Fibroblast of skin of left quadriceps (primary cell): Measurements from ENCODE around the gene CDH5.

ENCODE experiments used
- DNase-seq, 2 experiments: peaks; one replicate each; pipeline ENCODE4 v3.0.0-alpha.2; 2013; ENCODE audit warnings: low read depth in 2 of 2

The CDH5 gene

DNA sequence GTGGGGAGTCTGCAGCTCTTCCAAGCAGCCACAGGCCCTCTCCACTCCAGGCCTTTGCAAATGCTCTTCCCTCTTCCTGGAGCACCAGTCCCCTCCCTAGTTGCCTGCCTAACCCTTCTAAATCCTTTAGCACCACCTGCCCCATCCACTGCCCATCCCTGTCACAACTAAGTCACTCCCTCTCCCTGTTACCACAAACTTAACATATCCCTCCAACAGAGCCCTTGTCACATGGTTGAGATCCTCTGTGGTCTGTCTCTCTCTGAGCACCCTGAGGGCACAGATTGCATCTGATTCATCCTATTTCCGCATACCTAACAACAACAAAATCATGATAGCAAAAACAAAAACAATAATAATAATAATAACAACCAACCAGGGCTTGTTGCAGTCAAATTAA, 49.6 kb downstream of the CDH5 start:
- DNase-seq: no peak

DNA sequence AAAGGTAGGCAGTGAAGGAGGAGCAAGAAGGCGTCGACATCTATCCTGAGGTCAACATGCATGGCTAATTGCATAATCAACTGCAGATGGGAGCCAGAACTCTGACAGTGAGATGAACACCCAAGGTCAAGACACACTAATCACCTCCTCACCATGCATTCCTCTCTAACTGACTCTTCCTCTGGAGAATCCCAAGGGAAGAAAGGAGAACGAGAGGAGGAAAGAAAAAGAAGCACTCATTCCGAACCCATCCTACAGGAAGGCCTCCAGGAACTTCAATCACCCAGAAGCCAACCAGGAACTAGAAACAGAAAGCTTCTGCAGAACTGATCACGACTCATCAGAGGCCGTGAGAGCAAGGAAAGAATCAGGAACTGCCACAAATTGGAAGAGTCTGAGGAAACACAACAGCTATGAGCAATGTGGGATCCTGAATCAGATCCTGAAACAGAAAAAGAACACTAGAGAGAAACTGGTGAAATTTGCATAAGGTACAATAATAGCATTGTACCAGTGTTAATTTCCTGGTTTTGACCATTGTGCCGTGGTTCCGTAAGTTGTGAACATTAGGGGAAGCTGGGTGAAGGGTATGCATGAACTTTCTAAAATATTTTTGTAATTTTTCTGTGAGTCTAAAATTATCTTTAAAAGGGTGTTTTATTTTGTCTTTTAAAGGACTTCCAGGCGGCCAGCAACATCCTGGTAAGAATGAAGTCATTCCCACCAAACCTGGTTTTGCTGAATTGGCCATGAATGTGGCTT, 50.6 kb downstream of the CDH5 start:
- DNase-seq: peak; percentile 58 to 59

DNA sequence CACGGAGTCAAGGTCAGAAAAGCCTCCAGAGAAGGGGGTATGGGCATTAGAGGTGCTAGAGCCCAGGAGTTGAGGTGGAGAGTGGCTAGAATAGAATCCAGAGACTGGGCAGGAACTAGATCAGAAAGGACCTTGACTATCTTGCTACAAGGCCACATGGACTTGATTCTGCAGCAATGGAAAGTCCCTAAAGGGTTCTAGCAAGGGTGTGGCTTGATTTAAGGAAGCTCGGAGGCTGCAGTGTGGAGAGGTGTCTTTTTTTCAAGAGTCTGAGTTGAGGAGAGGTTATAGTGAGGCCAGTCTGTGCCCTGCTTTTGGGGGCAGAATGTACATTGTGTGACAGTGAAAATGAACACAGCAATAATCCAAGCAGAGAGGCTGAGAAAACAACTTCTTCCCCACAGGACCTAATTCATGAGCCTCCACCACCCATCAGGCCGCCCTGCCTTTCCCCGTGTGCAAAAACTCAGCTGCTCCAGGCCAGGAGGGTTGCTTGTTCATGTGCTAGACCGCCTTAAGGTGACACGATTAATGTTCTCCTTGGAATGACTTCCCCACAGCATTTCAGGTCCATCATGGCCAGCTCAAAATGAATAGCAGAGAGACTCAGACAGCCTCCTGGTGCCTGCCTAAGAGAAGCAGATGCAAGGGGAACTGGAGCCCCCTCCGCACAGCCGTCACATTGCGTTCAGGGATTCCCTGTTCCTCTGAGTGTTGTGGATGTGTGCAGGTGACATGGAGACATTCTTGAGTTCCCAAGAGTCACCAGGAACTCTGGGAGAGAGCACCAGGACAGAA, 51.9 kb downstream of the CDH5 start:
- DNase-seq: no peak

DNA sequence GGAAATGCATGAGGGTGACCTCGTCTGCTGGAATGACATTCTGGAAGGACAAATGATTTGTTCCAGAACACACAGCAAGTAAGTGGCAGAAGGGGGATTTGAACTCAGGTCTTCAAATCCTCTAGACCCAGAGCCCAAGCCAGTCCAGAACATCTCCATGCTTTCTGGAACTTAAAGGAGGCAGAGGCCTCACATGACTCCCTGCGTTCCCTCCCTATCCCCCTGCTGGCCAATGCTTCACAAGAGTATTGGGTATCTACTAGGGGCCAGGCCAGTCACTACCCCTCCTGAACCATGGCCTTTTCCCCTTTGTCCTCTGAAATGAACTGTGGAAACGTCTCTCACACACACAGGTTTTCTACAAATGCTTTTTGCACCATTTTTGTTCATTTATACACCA, 53.0 kb downstream of the CDH5 start:
- DNase-seq: no peak

DNA sequence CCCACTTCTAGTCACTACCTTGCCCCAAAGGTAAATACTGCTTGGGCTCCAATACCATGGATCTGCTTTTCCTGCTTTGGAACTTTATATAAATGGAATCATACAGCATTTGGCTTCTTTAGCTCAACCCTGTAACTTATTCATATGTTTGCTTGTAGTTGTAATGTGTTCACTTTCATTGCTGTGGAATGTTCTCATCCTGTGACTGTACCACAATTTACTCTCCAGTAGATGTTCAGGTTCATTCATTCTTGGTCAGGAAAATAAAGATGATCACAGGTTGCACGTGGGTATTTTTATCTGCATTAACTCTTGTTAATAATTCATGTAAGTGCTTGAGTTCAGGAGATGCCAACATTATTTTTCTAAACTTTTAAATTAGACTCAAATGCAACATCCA, 53.9 kb downstream of the CDH5 start:
- DNase-seq: no peak

DNA sequence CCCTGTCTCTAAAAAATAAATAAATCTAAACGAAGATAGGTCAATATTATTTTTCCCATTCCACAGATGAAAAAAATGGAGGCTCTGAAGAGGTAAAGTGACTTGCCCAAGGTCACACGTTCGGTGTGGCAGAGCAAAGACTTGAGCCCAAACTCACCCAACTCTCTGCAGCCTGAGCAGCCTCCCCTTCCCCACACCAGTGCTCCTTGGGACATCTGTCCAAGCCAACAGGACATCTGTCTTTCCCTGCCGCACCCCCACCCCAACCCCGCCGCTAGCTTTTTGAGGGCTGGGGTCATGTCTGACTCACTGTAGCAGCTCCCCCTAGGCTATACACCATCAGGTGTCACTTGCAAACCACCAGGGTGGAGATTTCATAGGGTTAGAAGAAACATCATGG, 55.4 kb downstream of the CDH5 start:
- DNase-seq: no peak

DNA sequence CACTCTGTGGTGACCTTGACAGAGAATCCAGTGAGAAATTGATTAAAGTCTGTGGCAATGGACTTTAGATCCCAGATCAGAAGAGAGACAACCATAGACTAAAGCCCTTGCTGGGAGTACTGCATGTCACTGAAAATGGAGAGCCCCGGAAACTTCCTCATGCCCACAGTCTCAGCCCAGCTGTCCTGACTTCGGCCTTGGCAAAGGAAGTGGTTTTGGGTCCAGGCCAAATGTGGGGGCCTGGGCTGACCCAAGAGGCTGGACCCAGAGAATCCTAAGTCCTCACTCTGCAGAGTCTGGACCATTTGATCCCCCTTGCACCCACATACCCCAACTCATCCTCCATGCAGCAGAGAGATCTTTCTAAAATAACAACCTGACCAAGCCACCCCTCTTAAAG, 55.9 kb downstream of the CDH5 start:
- DNase-seq: no peak

DNA sequence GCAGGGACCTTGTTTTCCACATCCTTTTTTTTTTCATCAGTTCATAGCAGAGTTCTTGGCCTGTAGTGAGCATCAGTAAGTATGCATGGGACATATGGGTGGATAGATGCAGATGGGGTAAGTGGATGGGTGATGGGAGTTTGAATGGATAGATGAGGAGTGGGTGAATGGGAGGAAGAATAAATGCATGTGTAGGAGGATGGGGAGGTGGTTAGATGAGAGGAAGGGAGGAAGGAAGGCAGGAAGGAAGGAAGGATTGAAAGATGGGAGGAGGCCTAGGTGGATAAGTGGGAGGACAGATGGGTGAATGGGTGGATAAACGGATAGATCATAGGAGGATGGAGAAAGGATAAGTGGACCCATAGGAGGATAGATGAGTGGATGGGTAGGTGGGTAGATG, 56.7 kb downstream of the CDH5 start:
- DNase-seq: no peak

DNA sequence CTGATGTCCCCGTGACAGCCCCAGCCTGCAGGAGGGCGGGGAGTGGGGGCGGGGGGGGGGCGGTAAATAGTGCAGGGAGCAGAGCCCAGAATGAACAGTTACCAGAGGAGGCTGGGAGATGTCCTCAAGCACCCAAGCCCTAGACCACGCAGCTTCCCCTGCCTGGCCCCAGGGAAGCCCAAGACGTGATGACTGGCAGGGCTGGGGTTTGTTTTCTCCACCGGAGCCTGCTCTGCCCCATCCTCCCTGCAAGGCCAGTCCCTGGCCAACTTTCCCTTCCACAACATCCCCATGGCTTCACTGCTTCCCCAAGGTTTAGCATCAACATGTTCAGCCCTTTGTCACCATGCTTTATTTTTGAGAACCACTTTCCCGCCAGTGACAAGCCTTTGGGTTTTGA, 59.2 kb downstream of the CDH5 start:
- DNase-seq: no peak

DNA sequence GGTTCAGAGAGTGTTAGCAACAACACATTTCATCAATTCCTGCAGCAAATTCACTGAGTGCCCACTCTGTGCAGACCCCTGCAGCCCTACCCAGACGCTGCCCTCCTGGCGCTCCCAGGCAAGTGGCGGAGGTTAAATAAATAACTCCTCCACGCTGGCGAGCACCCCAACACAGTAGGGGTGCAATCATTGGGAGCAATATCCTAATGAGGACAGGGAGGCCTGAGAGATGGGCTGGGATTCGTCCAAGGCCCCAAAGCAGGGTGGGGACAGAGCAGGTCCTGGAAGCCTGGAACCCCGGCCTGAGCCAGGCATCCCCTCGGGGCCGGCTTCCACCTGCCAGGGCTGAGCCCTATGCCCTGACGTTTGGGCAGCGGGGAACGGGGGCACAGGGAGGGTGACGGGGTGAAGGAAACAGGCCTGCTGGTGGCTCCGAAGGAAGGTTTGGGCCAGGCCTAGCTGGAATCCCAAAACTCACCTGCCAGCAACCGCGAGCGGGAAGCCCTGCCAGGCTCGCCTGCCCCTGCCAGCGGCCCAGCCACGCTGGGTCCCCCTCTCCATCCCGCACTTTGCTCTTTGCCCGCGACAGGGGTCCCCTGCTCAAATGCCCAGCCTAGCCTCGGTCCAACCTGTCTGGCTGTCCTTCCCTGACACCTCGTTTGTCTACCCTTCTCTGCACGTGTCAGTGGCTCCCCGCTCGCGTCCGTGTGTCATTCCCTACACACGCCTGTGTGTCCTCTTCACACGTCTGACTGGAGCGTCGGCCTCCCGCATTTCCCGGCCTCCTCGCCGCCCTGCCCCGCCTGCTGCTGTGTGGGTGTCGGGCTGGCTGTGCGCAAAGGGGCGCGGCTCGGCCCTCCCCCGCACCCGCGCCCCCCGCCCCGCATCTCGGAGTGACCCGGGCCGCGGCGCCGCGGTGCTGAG, 59.9 kb downstream of the CDH5 start:
- no peak for DNase-seq

DNA sequence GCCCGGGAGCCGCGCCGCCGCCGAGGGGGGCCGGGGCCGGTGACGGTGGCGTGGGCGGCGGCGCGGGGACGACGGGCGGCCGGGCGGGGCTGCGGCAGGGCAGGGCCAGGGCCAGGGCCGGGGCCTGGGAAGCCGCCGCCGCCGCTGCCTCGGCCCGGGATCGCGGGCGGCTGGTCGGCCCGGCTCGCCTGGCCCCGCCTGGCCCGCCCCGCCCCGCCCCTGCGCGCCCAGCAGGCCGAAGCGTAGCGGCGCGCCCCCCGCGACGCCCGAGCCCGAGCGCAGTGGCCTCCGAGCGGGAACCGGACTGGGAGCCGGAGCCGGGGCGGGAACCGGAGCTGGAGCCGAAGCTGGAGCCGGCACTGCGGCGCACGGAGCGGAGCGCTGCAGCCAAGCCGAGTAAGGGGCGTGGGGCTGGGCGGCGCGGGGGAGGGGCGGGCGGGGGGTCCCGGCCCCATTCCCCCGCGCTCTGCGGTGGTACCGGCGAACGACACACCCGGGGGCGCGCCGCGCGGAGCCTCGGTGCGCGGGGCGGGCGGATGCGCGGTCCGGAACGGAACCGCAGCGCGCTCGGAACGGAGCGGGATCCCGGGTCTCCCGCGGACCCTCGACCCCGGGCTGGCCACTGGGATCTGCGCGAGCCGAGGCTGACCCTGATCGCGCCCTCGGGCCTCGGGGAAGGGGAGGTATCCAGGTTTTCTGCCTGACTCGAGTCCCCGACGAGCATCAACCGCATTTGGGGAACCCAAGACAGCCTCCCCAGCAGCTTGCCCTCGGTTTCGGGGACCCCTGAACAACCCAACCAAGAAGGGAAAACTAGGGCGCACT, 60.8 kb downstream of the CDH5 start, which contains the start of gene BEAN1:
Gene BEAN1 (plus strand): TSS at position 260 of the 825 bp plus-strand sequence. CDS start 10,382 bp downstream, outside the sequence.
- no peak for DNase-seq

DNA sequence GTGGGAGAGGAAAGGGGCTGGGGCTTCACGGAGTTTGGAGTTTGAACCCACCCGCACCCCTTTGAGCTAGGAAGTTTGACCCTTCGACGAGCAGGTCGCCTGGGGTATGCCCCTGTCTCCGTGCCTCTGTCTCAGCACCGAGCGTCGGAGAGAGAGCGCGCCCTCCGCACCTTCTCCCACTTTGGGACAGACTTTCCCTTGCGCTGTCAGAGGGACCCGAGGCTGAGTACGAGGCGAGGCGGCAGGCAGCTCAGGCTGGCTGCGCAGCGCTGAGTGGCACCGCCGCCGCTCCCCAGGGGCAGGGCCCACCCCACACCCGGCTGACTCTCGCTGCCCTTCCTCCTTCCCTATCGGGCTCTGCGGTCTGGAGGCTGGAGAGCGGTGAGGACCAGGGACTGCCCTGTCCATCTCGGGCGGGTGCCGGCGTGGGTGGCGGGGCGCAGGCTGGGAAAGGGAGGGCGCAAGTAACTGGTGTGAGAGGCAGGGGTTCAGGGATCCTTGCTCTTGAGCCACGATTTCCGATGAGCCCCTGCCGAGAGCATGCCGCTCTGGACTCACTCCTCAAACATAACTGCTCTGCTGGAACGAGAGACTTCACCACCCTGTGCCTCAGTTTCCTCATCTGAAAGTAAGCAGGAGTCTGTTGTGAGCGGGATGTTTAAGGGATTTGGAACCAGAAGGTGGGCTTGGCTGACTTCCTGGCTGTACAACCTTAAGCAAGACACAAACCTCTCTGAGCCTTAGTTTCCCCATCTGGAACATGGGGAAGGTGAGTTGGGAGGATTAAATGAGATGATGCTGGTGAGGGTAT, 61.6 kb downstream of the CDH5 start:
- DNase-seq: no peak

DNA sequence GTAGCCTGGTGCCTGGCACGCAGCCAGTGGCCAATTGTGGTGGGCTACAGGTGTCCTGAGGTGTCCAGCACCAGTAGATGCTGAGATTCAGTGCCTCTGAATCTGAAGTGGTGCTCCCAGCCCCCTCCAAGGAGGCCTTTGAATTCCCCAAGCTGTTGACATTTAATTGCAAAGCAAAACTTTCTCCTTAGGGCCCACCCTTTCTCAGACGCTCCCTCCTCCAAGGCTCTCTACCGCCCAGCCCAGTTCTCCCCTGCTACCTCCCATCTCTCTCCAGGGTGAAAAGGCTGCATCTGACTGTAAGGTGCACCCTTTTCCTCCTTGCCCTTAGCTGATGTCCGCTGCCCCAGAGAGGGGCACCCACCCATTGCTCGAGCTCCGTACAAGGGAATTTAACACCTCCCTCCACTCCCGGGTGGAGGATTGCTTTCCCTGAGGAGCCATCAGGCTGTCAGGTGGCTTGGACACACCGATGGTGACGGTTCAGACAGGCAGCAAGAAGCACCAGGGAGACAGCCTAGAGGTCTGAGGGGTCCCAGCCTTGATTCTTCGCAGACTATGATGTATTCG, 62.3 kb downstream of the CDH5 start:
- DNase-seq: no peak

DNA sequence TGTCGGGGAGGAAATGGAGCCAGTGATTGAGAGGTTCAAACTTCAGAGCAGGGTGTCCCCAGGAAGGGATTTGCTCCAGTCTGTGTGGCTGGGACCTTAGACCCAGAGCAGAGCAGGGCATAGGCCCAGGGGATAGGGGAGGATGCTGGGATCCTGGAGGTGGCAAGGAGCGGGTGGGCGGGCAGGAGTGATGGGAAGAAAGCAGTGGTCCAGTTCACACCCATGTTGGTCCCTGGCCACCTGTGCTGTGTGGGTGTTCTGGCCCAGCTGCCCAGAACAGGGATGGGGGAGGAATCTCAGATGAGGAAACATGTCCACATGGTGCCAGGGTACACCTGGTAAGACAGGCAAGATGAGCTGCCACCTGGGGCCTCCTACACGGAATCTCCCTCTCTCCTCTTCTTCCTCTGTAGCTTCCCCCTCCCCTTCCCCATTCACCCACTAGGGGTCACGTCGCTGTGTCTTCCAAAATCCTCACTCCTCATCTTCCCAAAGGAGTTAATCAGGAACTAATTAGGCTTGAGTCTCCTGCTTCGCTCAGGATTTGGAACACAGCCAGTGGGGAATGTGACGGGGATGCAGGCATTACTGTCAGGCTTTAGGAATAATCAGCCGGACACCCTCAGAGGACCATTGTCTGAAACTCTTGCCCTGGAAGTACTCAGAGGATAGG, 62.9 kb downstream of the CDH5 start:
- no peak for DNase-seq

DNA sequence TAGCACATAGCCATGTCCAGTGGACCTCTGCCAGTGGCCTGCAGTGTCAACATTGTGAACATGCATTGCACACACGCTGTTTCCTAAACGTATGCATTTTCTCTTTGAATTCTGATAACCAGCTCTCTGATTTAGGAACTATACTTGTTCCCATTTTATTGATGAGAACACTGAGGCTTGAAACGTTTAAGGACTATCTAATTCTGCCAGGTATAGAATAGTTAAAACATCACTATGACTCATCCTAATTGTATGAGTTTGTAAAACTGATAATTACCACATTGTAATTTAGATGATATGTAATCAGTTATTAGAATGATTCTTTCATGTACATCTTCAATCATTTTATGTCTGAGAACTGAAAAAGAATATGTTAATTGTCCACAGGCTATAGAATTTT, 63.7 kb downstream of the CDH5 start:
- no peak for DNase-seq

DNA sequence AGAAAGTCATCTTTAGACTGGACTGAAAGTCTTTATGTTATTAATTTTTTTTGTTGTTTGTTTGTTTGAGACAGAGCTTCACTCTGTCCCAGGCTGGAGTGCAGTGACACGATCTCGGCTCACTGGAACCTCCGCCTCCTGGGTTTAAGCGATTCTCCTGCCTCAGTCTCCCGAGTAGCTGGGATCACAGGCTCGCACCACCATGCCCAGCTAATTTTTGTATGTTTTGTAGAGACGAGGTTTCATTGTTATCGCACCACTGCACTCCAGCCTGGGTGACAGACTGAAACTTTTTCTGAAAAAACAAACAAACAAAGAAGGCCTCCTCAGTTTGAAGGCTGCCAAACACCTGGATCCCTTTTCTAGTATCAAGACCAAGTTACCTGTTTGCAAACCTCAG, 65.3 kb downstream of the CDH5 start:
- DNase-seq: no peak

DNA sequence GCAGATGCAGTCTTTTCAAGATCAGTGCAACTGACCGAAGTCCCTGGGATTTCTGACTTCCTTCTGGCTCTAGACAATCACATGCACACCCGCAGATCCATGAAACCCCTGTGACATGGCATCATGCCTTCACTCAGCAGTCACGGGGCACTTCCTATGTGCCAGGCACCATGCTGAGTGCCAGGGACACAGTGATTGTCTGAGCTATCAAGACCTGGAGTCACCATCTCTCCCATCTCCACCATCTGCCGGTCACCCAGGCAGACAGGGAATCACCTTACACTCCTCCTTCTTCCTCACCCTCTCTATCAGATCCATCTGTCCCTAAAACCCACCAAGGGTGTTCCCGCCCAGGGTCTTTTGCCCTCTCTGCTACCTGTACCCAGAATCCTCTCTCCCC, 65.9 kb downstream of the CDH5 start:
- DNase-seq: no peak

DNA sequence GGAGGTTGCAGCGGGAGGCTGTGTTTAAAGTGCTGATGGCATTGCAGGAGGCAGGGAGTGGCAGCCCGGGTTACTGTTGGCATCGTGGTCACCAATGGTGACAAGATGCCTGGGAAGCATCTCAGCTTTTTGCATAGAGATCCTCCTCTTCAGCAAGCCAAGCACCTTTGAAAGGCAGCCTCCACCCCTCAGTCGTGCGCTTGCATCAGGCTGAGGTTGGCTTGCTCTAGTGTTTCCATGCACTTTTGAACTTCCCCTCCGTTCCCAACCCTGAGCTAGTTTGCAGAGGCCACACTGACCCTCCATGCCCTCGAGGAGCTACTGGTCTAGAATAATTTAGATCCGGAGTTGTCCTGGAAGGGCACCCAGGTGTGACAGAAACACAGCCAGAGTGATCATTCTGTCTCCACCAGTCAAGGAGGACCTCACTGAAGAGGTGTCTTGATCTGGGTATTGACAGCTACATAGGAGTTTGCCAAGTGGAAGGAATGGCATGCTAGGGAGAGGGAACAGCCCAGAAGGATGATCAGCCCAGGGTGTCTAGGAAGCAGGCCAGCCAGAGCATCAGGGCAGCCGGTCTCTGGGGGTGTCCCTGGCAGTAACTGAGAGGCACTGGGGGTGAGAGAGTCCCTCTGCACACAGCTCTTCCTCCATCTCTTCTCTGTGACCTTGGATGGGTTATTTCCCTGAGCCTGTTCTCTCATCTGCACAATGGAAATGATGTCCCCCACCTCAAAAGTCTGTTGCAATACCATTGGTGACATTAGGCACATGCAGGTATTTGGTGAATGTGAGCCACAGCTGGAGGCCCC, 68.3 kb downstream of the CDH5 start:
- DNase-seq: no peak

DNA sequence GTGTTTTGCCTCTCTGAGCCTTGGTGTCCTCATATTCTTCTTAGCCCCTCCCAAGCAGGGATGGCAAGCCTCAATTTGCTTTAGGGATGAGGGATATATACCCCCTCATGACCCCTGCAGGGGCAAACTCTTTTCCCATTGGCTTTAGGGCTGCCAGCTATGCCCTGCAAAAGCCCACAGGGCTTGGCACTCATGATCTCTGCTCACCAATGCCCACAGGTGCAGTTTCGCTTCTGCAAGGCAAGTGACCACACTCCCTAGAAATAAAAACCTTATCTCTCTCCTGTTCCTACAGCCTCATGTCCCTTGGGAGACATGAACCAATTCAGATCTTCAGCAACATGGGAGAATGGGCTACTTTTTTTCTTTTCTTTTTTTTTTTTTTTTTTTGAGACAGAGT, 69.4 kb downstream of the CDH5 start:
- DNase-seq: no peak
